Esophagus squamous epithelium (tissue), 5 donors: Measurements from ENCODE around the gene ARHGEF12. TPM values are rescaled to one million over a fixed set of nuclear protein-coding genes. Genes with fewer than 3 reads are reported as not detected.

Experiments
- DNase-seq: peaks from one replicate; lab custom pipeline; 2025; lab: John Stamatoyannopoulos, UW
- H3K27ac ChIP-seq, 4 donors: fragments of 200-600 bp; sonication (generic); one replicate each; pipeline ENCODE4 v1.5.1; 2016 to 2019; ENCODE audit warnings: mild to moderate bottlenecking in 1 of 4
- H3K27me3 ChIP-seq, 4 donors: fragments of 200-600 bp; sonication (generic); 1 replicate in 3 of 4; 2 replicates in 1 of 4; pipeline versions ENCODE4 v1.5.1 to v1.6.0; 2017 to 2021; ENCODE audit warnings: antibody characterized with exemption in 1 of 4
- H3K36me3 ChIP-seq, 3 donors: fragments of 200-600 bp; sonication (generic); one replicate each; pipeline ENCODE4 v1.5.1; 2016 to 2019
- H3K4me1 ChIP-seq, 3 donors: fragments of 200-600 bp; sonication (generic); one replicate each; pipeline ENCODE4 v1.5.1; 2017 to 2019
- H3K4me3 ChIP-seq, 4 donors: fragments of 200-600 bp; sonication (generic); 1 replicate in 3 of 4; 2 replicates in 1 of 4; pipeline ENCODE4 v1.5.1; 2016 to 2019; ENCODE audit warnings: mild to moderate bottlenecking in 2 of 4, moderate library complexity in 1 of 4
- H3K9me3 ChIP-seq, 3 donors: fragments of 200-600 bp; sonication (generic); one replicate each; pipeline ENCODE4 v1.5.1; 2016 to 2019
- POLR2A ChIP-seq, 4 donors: fragments of 450-650 bp; IDR thresholded peaks; one replicate each; pipeline ENCODE4 v1.6.1; 2017; ENCODE audit warnings: antibody characterized with exemption in 4 of 4, mild to moderate bottlenecking in 4 of 4, moderate library complexity in 3 of 4
- WGBS, 2 donors: methylation state at CpG; one replicate each; pipeline ENCODE4 v1.1.5; 2018; 5-methylcytosine and 5-hydroxymethylcytosine counted together
- intact Hi-C: fragments of 100-400 bp; cut with DNase I; formaldehyde crosslinking; loops from one replicate; pipeline ENCODE4 v1.15.0; 2022
- total RNA-seq, 4 donors: library from RNA; depleted of rRNA; stranded (reverse); fragments of >200 nt; gene quantifications; one replicate each; pipeline ENCODE4 v1.1.0, GENCODE V29; 2016
- TF ChIP-seq, protein P1 (sequence below), 6 experiments: fragments of 450-650 bp in 4 of 6; fragments of 200-600 bp in 2 of 6; sonication (generic) in 2 of 6; IDR thresholded peaks; one replicate each; pipeline ENCODE4 v1.5.1; 2016 to 2019; ENCODE audit warnings: antibody characterized with exemption in 6 of 6, mild to moderate bottlenecking in 4 of 6, moderate library complexity in 4 of 6
- donor health status: DM: yes; HTN: yes; CAD: no.

Gene ARHGEF12
- total RNA-seq, 4 donors from 2014 or later, result 57.4 to 106 (median 70.7) TPM

DNA sequence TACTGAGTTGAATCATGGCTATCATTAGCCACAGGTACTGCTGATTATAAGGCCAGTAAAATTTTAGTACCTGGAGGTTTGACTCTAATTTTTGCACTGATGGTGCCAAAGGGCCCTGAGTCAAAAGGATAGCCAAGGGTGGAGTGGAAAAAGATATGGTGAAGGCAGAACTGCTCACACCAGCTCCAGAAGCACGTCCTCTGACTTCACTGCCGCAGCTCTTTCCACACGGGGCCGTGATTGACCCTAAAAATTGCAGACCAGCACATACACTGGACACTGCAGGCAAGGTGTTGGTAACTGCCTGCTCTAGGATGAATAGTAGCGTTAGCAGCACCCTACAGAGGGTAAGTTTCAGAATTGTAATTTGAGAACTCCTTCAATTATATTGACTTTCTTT is 149.9 kb downstream of the ARHGEF12 start:
- H3K27me3 ChIP-seq, result no peaks in the 10 kb centered on the region
- no peaks in the 10 kb centered on the region for H3K4me1 ChIP-seq
- TF ChIP-seq, protein P1, sequence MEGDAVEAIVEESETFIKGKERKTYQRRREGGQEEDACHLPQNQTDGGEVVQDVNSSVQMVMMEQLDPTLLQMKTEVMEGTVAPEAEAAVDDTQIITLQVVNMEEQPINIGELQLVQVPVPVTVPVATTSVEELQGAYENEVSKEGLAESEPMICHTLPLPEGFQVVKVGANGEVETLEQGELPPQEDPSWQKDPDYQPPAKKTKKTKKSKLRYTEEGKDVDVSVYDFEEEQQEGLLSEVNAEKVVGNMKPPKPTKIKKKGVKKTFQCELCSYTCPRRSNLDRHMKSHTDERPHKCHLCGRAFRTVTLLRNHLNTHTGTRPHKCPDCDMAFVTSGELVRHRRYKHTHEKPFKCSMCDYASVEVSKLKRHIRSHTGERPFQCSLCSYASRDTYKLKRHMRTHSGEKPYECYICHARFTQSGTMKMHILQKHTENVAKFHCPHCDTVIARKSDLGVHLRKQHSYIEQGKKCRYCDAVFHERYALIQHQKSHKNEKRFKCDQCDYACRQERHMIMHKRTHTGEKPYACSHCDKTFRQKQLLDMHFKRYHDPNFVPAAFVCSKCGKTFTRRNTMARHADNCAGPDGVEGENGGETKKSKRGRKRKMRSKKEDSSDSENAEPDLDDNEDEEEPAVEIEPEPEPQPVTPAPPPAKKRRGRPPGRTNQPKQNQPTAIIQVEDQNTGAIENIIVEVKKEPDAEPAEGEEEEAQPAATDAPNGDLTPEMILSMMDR (IDR thresholded peaks at IDR 0.05), result no peak
- TF ChIP-seq POLR2A (IDR thresholded peaks at IDR 0.05), result no peak
- no peak for DNase-seq
- H3K4me3 ChIP-seq, result no peak overlapping the region
- peaks cover 0 to 88% (median 5%) of the 10 kb centered on the region in 3 donors for H3K36me3 ChIP-seq
- WGBS, 2 donors, result 95 to 98% methylated on average over 5 of the region's 5 CpGs
- no peaks in the 10 kb centered on the region for H3K9me3 ChIP-seq
- intact Hi-C loops, result no loop called here
- no peak overlapping the region for H3K27ac ChIP-seq

DNA sequence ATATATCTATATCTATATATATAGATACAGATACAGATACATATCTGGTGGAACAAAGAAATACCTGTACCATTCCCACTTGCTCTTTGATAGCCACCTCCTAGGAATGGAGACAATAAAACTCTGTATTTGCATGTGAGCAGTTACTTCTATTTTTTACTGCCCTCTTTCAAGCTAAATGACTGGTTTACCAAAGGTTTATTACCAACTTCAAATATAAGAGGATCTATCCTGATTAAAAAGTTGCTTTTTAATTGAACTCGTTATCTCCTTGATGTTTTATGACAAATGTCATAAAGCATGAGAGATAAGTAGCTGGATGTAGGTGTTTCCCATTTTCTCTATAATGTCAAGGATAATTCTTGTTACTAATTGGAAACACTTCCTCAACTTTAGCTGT is 153.6 kb downstream of the ARHGEF12 start:
- no peaks in the 10 kb centered on the region for H3K4me1 ChIP-seq
- no peak overlapping the region for H3K4me3 ChIP-seq
- no peak for TF ChIP-seq POLR2A (IDR thresholded peaks at IDR 0.05)
- TF ChIP-seq, protein P1 (IDR thresholded peaks at IDR 0.05), result no peak
- peaks cover 0 to 53% (median 0%) of the 10 kb centered on the region in 3 donors for H3K36me3 ChIP-seq
- H3K9me3 ChIP-seq, result no peaks in the 10 kb centered on the region
- intact Hi-C loops, result no loop called here
- no peaks in the 10 kb centered on the region for H3K27me3 ChIP-seq
- 96 to 100% methylated on average over 1 of the region's 1 CpG for WGBS, 2 donors
- no peak for DNase-seq
- H3K27ac ChIP-seq, result no peak overlapping the region

DNA sequence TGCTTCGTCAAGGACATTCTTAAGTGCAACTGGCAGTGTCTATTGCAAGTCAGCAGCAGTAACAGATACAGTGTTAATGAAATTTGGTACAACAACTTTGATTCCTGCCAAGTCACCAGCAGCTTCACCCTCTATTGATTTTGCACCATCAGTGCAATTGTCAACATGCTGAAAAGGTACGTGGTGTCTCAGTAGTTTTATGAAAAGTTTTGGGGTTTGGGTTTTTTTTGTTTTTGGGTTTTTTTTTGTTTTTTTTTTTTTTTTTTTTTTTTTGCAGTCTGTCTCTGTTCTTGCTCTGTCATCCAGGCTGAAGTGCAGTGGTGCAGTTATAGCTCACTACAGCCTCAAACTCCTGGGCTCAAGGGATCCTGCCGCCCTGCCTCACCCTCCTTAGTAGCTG is 156.3 kb downstream of the ARHGEF12 start:
- TF ChIP-seq POLR2A (IDR thresholded peaks at IDR 0.05), result no peak
- 55 to 60% methylated on average over 2 to 3 of the region's 3 CpGs for WGBS, 2 donors

DNA sequence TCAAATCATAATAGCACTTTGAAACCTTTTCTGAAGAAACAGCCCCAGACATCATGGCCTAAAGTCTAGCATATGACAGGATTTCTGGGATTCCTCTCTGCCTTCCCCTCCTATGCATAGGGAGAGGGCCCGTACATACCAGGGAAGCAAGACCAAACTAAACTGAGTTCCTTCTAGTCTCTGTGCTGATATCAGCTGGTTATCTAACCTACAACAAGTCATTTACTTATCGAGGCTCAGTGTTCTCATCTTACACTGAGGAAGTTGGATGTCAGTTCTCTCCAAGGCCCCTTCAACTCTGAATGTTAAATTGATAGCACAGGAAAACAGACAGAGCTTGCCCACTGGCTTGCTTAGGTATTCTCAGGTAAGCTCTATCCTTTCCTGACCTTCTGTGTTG is 158.4 kb downstream of the ARHGEF12 start:
- Histone ChIP-seq H3K4me3 (no peak overlapping the region), H3K9me3 (no peaks in the 10 kb centered on the region), H3K27ac (no peak overlapping the region), H3K36me3 (peaks cover 0 to 17% (median 0%) of the 10 kb centered on the region in 3 donors), H3K4me1 (peaks cover 0 to 13% (median 0%) of the 10 kb centered on the region in 3 donors), H3K27me3 (peaks cover 0 to 4% (median 0%) of the 10 kb centered on the region in 4 donors)
- TF ChIP-seq POLR2A (IDR thresholded peaks at IDR 0.05), result no peak
- TF ChIP-seq, protein P1 (IDR thresholded peaks at IDR 0.05), result no peak
- intact Hi-C loops, result no loop called here
- WGBS, 2 donors, result 59 to 63% methylated on average over 2 of the region's 2 CpGs
- no peak for DNase-seq

More for the DNA sequence above, 156.3 kb downstream of the ARHGEF12 start:
- intact Hi-C loops, result no loop called here
- Histone ChIP-seq H3K4me1 (peaks cover 0 to 13% (median 0%) of the 10 kb centered on the region in 3 donors), H3K27ac (no peak overlapping the region), H3K27me3 (no peaks in the 10 kb centered on the region), H3K4me3 (no peak overlapping the region), H3K36me3 (peaks cover 0 to 26% (median 0%) of the 10 kb centered on the region in 3 donors), H3K9me3 (no peaks in the 10 kb centered on the region)
- DNase-seq, result no peak

DNA sequence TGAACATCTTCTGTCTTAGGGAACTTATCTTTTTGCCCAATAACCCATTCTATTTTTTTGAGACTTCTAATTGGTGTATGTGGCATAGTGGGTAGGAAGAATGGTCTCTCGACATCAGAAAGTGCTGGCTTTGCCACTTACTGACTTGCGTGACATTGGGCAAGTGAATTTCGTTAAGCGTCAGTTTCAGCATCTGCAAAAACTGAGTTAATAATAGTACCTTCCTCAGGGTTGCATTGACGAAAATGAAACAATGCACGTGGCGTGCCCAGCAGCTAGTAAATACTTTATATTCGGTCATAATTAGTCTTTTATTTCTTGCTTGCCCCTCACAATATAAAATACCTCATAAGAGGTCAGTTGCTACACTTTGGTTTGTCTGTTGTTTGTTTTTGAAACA is 162.9 kb downstream of the ARHGEF12 start:
- H3K27ac ChIP-seq, result no peak overlapping the region
- H3K4me3 ChIP-seq, result no peak overlapping the region
- no peaks in the 10 kb centered on the region for H3K9me3 ChIP-seq
- H3K27me3 ChIP-seq, result peaks cover 0 to 24% (median 0%) of the 10 kb centered on the region in 4 donors
- H3K36me3 ChIP-seq, result no peaks in the 10 kb centered on the region
- TF ChIP-seq, protein P1 (IDR thresholded peaks at IDR 0.05), result no peak
- no peak for TF ChIP-seq POLR2A (IDR thresholded peaks at IDR 0.05)
- 85 to 89% methylated on average over 8 of the region's 8 CpGs for WGBS, 2 donors
- intact Hi-C loops, result no loop called here
- H3K4me1 ChIP-seq, result peaks cover 0 to 13% (median 0%) of the 10 kb centered on the region in 3 donors
- no peak for DNase-seq
